SK-N-SH treated with all-trans-retinoic acid at 6 μM for 48 hours (cell line): ENCODE results near the gene PRPSAP2.

Experiments used
- ARNTL ChIP-seq: fragments of 450-650 bp; formaldehyde crosslinking; IDR thresholded peaks from 2 replicates; pipeline ENCODE4 v1.5.0; 2020; ENCODE audit warnings: low read depth, mild to moderate bottlenecking, moderate library complexity, borderline replicate concordance
- BACH2 ChIP-seq: fragments of 250-450 bp; sonication (Bioruptor Pico); IDR thresholded peaks from 2 replicates; pipeline ENCODE4 v1.9.0; 2021; ENCODE audit warnings: mild to moderate bottlenecking, borderline replicate concordance
- ISL1 ChIP-seq: fragments of 250-450 bp; sonication (Bioruptor Pico); IDR thresholded peaks from 2 replicates; pipeline ENCODE4 v2.1.2; 2022; ENCODE audit warnings: mild to moderate bottlenecking, moderate library complexity
- PPARA ChIP-seq: fragments of 250-450 bp; sonication (Bioruptor Pico); IDR thresholded peaks from 2 replicates; pipeline ENCODE4 v1.5.0; 2020; ENCODE audit warnings: mild to moderate bottlenecking, borderline replicate concordance
- TCF4 ChIP-seq: fragments of 250-450 bp; sonication (Bioruptor Pico); IDR thresholded peaks from 2 replicates; pipeline ENCODE4 v1.8.0; 2021; ENCODE audit warnings: mild to moderate bottlenecking, moderate library complexity, borderline replicate concordance
- TOX ChIP-seq: fragments of 250-450 bp; sonication (Bioruptor Pico); IDR thresholded peaks from 2 replicates; pipeline ENCODE4 v1.8.0; 2021; ENCODE audit warnings: mild to moderate bottlenecking, moderate library complexity, borderline replicate concordance
- ZFP3 ChIP-seq: fragments of 250-450 bp; sonication (Bioruptor Pico); IDR thresholded peaks from 2 replicates; pipeline ENCODE4 v1.5.0; 2020; ENCODE audit warnings: mild to moderate bottlenecking, moderate library complexity
- ZFP30 ChIP-seq: fragments of 450-650 bp; formaldehyde crosslinking; IDR thresholded peaks from 2 replicates; pipeline ENCODE4 v1.5.0; 2022; ENCODE audit warnings: mild to moderate bottlenecking, moderate library complexity

GRCh38 chr17:18950346-18950745 is 92.4 kb downstream of the PRPSAP2 start:
- TF ChIP-seq TCF4 (CRISPR knock-in tag) (no peak), ZFP30 (CRISPR knock-in tag) (no peak), PPARA (CRISPR knock-in tag) (no peak), ZFP3 (CRISPR knock-in tag) (no peak), TOX (CRISPR knock-in tag) (no peak), ISL1 (CRISPR knock-in tag) (no peak), ARNTL (CRISPR knock-in tag) (no peak), BACH2 (CRISPR knock-in tag) (no peak)
